H9 (cell line): Measurements from ENCODE around the gene WSCD2. TPM values are rescaled to one million over a fixed set of nuclear protein-coding genes. Genes with fewer than 3 reads are reported as not detected.

Experiments
- DNase-seq: peaks from one replicate; pipeline ENCODE4 v3.0.0-alpha.2; 2017
- H2AFZ ChIP-seq: one replicate; pipeline ENCODE4 v1.6.1; 2013; ENCODE audit warnings: mild to moderate bottlenecking, low read length, control low read depth, moderate library complexity
- H2AK5ac ChIP-seq: 2 replicates; pipeline ENCODE4 v1.6.1; 2013; ENCODE audit warnings: low read length, control low read depth, mixed read lengths; ENCODE audit not compliant: insufficient read length
- H2BK120ac ChIP-seq: one replicate; pipeline ENCODE4 v1.6.1; 2013; ENCODE audit warnings: low read depth, mild to moderate bottlenecking, low read length, control low read depth, inconsistent platforms; ENCODE audit not compliant: poor library complexity, severe bottlenecking
- H2BK12ac ChIP-seq: 2 replicates; pipeline ENCODE4 v1.6.1; 2013; ENCODE audit warnings: low read length, control low read depth, mixed read lengths, low read depth; ENCODE audit not compliant: insufficient read length
- H2BK15ac ChIP-seq: 2 replicates; pipeline ENCODE4 v1.6.1; 2013; ENCODE audit warnings: low read depth, low read length, control low read depth
- H2BK20ac ChIP-seq: one replicate; pipeline ENCODE4 v1.6.1; 2013; ENCODE audit warnings: low read depth, mild to moderate bottlenecking, low read length, control low read depth, inconsistent platforms; ENCODE audit not compliant: poor library complexity, severe bottlenecking
- H2BK5ac ChIP-seq: 2 replicates; pipeline ENCODE4 v1.6.1; 2013; ENCODE audit warnings: low read length, control low read depth, mixed read lengths; ENCODE audit not compliant: insufficient read length
- H3K14ac ChIP-seq: 2 replicates; pipeline ENCODE4 v1.6.1; 2013; ENCODE audit warnings: low read length, control low read depth; ENCODE audit not compliant: insufficient read depth
- H3K18ac ChIP-seq: 2 replicates; pipeline ENCODE4 v1.6.1; 2013; ENCODE audit warnings: low read depth, mild to moderate bottlenecking, mixed read lengths, low read length, control low read depth; ENCODE audit not compliant: insufficient read length
- H3K23ac ChIP-seq: 2 replicates; pipeline ENCODE4 v1.6.1; 2013; ENCODE audit warnings: low read length, control low read depth, mixed read lengths, low read depth; ENCODE audit not compliant: insufficient read length
- H3K23me2 ChIP-seq: 2 replicates; pipeline ENCODE4 v1.6.1; 2013; ENCODE audit warnings: low read depth, mild to moderate bottlenecking, mixed read lengths, low read length, control low read depth; ENCODE audit not compliant: insufficient read length, poor library complexity, severe bottlenecking
- H3K27ac ChIP-seq: 2 replicates; pipeline ENCODE4 v1.5.1; 2013; ENCODE audit warnings: low read length, control low read depth, mixed read lengths, low read depth; ENCODE audit not compliant: insufficient read length
- H3K27me3 ChIP-seq: 2 replicates; pipeline ENCODE4 v1.6.1; 2013; ENCODE audit warnings: low read length, control low read depth, inconsistent platforms; ENCODE audit not compliant: insufficient read depth
- H3K4ac ChIP-seq: 2 replicates; pipeline ENCODE4 v1.6.1; 2013; ENCODE audit warnings: low read depth, mild to moderate bottlenecking, control low read depth, inconsistent platforms, low read length, moderate library complexity
- H3K4me1 ChIP-seq: 2 replicates; pipeline ENCODE4 v1.6.1; 2013; ENCODE audit warnings: low read length, control low read depth, inconsistent platforms; ENCODE audit not compliant: insufficient read depth
- H3K4me2 ChIP-seq: 2 replicates; pipeline ENCODE4 v1.6.1; 2013; ENCODE audit warnings: low read length, control low read depth, mixed read lengths; ENCODE audit not compliant: insufficient read length, insufficient read depth
- H3K56ac ChIP-seq: 2 replicates; pipeline ENCODE4 v1.6.1; 2013; ENCODE audit warnings: low read depth, mild to moderate bottlenecking, mixed read lengths, low read length, control low read depth; ENCODE audit not compliant: insufficient read length
- H3K79me1 ChIP-seq: 2 replicates; pipeline ENCODE4 v1.6.1; 2013; ENCODE audit warnings: low read depth, mild to moderate bottlenecking, moderate library complexity, low read length, control low read depth, inconsistent platforms; ENCODE audit not compliant: insufficient read depth, poor library complexity, severe bottlenecking
- H3K79me2 ChIP-seq: 2 replicates; pipeline ENCODE4 v1.6.1; 2013; ENCODE audit warnings: low read length, control low read depth, inconsistent platforms; ENCODE audit not compliant: insufficient read depth
- H3K9ac ChIP-seq: 2 replicates; pipeline ENCODE4 v1.6.1; 2013; ENCODE audit warnings: low read length, control low read depth, mixed read lengths; ENCODE audit not compliant: insufficient read length; ENCODE audit errors: extremely low read depth
- H3K9me3 ChIP-seq: one replicate; pipeline ENCODE4 v1.6.1; 2013; ENCODE audit warnings: low read depth, low read length, inconsistent platforms; ENCODE audit not compliant: control insufficient read depth
- H3T11ph ChIP-seq: one replicate; pipeline ENCODE4 v1.6.1; 2013; ENCODE audit warnings: mild to moderate bottlenecking, low read length, control low read depth, inconsistent platforms
- H4K20me1 ChIP-seq: one replicate; pipeline ENCODE4 v1.6.1; 2013; ENCODE audit not compliant: control insufficient read depth, insufficient read length, insufficient read depth
- H4K5ac ChIP-seq: 2 replicates; pipeline ENCODE4 v1.6.1; 2013; ENCODE audit warnings: low read depth, mild to moderate bottlenecking, mixed read lengths, low read length, control low read depth; ENCODE audit not compliant: insufficient read length
- H4K8ac ChIP-seq: replicated peaks from 2 replicates; pipeline ENCODE4 v1.6.1; 2013; ENCODE audit warnings: low read length, control low read depth, mixed read lengths, low read depth; ENCODE audit not compliant: insufficient read length
- H4K91ac ChIP-seq: 2 replicates; pipeline ENCODE4 v1.6.1; 2013; ENCODE audit warnings: low read depth, mild to moderate bottlenecking, moderate library complexity, mixed read lengths, low read length, control low read depth; ENCODE audit not compliant: insufficient read length
- H3K27ac Mint-ChIP-seq, 3 experiments: 2 replicates in 2 of 3; 3 replicates in 1 of 3; pipeline ENCODE4 v1.8.0; 2020 to 2021; ENCODE audit warnings: mixed read lengths in 3 of 3, mild to moderate bottlenecking in 1 of 3, moderate library complexity in 1 of 3
- H3K27me3 Mint-ChIP-seq: 2 replicates; pipeline ENCODE4 v1.8.0; 2021; ENCODE audit warnings: low read depth, mild to moderate bottlenecking, moderate library complexity, mixed read lengths
- H3K36me3 Mint-ChIP-seq, 3 experiments: 2 replicates in 2 of 3; 3 replicates in 1 of 3; pipeline ENCODE4 v1.8.0; 2020 to 2021; ENCODE audit warnings: low read depth in 3 of 3, mixed read lengths in 3 of 3; ENCODE audit not compliant: insufficient read depth in 1 of 3
- H3K4me1 Mint-ChIP-seq, 2 experiments: 2 replicates each; pipeline ENCODE4 v1.8.0; 2020; ENCODE audit warnings: mixed read lengths in 2 of 2
- H3K4me3 Mint-ChIP-seq, 2 experiments: 2 replicates in 1 of 2; 3 replicates in 1 of 2; pipeline ENCODE4 v1.8.0; 2020 to 2021; ENCODE audit warnings: mild to moderate bottlenecking in 2 of 2, mixed read lengths in 2 of 2, moderate library complexity in 1 of 2
- H3K9me3 Mint-ChIP-seq, 2 experiments: 2 replicates in 1 of 2; 3 replicates in 1 of 2; pipeline ENCODE4 v1.8.0; 2020; ENCODE audit warnings: mild to moderate bottlenecking in 2 of 2, mixed read lengths in 2 of 2, moderate library complexity in 1 of 2
- WGBS: extraction: QIAGEN DNeasy Blood & Tissue Kit; methylation state at CpG from one replicate; pipeline ENCODE4 v1.1.7; 2013; ENCODE audit warnings: missing lambda C conversion rate, low lambda C conversion rate, mixed read lengths; ENCODE audit not compliant: insufficient read length; ENCODE audit errors: extremely low coverage; 5-methylcytosine and 5-hydroxymethylcytosine counted together
- total RNA-seq: library from RNA; stranded (reverse); gene quantifications from 2 replicates; pipeline ENCODE4 v1.2.1, GENCODE V29; 2021
- TF ChIP-seq, protein P1 (sequence below): fragments of 200-600 bp; sonication (generic); conservative IDR thresholded peaks from 3 replicates; pipeline ENCODE4 v1.8.0; 2021; ENCODE audit warnings: antibody characterized with exemption, mild to moderate bottlenecking

WSCD2 gene
- total RNA-seq, 1 experiment from 2014 or later, result 0.92 TPM

DNA sequence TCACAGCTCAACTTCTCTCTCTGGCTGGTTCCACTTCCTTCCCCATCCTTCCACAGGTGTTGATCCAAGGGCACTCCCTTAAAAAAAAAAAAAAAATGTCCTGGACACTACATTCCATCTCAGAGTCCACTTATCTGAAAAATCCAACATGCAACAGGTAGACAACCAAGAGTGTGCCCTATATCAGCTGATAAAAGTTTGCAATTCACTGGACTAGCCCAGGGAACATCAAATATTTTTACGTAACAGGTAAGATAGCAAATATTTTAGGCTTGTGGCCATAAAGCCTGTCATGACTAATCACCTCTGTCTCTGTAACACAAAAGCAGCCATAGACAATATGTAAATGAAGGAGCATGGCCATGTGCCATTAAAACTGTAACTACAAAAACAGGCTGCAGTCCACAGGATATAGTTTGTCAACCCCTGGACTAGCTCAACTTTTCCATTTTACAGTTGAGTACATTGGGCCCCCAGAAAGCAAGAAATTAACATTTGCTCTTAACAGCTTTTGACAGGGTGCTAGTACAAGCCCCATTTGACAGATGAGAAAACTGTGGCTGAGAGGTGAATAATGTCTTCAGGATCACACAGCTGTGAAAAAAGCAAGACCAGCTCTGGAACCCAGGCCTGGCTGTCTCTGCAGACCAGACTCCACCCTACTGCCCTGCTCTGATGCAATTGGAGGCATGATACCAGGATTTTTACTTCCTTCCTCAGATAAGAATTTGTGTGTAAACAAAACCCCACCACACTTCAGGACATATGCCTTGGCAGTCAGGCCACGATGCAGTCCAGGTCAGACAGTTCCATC is 141.2 kb downstream of the WSCD2 start:
- H3K18ac ChIP-seq, result no peak overlapping the region
- H2BK120ac ChIP-seq, result no peak overlapping the region
- H3K4ac ChIP-seq, result no peak overlapping the region
- H3K4me3 Mint-ChIP-seq, result no peak overlapping the region; a peak in 1 of 5 replicates
- H3K27me3 Mint-ChIP-seq, result peaks cover 2% of the 10 kb centered on the region; the same call in 1 of the 2 replicates
- H4K91ac ChIP-seq, result no peak overlapping the region
- H3K14ac ChIP-seq, result no peak overlapping the region
- no peaks in the 10 kb centered on the region for H3K9me3 ChIP-seq
- H2AFZ ChIP-seq, result no peak overlapping the region
- H3K27me3 ChIP-seq, result no peaks in the 10 kb centered on the region
- H2BK20ac ChIP-seq, result no peak overlapping the region
- no peaks in the 10 kb centered on the region for H3K23me2 ChIP-seq
- no peaks in the 10 kb centered on the region for H4K20me1 ChIP-seq
- H3K27ac Mint-ChIP-seq, result no peak overlapping the region; a peak in 1 of 7 replicates
- no peaks in the 10 kb centered on the region for H3K79me2 ChIP-seq
- no peak overlapping the region for H2AK5ac ChIP-seq
- no peak overlapping the region for H3K56ac ChIP-seq
- TF ChIP-seq, protein P1, sequence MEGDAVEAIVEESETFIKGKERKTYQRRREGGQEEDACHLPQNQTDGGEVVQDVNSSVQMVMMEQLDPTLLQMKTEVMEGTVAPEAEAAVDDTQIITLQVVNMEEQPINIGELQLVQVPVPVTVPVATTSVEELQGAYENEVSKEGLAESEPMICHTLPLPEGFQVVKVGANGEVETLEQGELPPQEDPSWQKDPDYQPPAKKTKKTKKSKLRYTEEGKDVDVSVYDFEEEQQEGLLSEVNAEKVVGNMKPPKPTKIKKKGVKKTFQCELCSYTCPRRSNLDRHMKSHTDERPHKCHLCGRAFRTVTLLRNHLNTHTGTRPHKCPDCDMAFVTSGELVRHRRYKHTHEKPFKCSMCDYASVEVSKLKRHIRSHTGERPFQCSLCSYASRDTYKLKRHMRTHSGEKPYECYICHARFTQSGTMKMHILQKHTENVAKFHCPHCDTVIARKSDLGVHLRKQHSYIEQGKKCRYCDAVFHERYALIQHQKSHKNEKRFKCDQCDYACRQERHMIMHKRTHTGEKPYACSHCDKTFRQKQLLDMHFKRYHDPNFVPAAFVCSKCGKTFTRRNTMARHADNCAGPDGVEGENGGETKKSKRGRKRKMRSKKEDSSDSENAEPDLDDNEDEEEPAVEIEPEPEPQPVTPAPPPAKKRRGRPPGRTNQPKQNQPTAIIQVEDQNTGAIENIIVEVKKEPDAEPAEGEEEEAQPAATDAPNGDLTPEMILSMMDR, result no peak
- H3T11ph ChIP-seq, result no peak overlapping the region
- no peak overlapping the region for H2BK15ac ChIP-seq
- H3K36me3 Mint-ChIP-seq, result no peaks in the 10 kb centered on the region
- no peak overlapping the region for H4K5ac ChIP-seq
- no peak overlapping the region for H2BK12ac ChIP-seq
- no peaks in the 10 kb centered on the region for H3K79me1 ChIP-seq
- H3K4me2 ChIP-seq, result no peak overlapping the region
- H3K4me1 ChIP-seq, result no peaks in the 10 kb centered on the region
- no peak overlapping the region for H3K27ac ChIP-seq
- H2BK5ac ChIP-seq, result no peak overlapping the region
- no peaks in the 10 kb centered on the region for H3K9me3 Mint-ChIP-seq
- no peak overlapping the region for H3K23ac ChIP-seq
- no peak overlapping the region for H3K9ac ChIP-seq
- H3K4me1 Mint-ChIP-seq, result peaks cover 9 to 13% of the 10 kb centered on the region in 2 experiments
- H4K8ac ChIP-seq, result no peak overlapping the region
- no CpG with 5 or more reads among the region's 2 CpGs for WGBS
- no peak for DNase-seq
